Measurements from ENCODE around the gene PTPRG.

DNA sequence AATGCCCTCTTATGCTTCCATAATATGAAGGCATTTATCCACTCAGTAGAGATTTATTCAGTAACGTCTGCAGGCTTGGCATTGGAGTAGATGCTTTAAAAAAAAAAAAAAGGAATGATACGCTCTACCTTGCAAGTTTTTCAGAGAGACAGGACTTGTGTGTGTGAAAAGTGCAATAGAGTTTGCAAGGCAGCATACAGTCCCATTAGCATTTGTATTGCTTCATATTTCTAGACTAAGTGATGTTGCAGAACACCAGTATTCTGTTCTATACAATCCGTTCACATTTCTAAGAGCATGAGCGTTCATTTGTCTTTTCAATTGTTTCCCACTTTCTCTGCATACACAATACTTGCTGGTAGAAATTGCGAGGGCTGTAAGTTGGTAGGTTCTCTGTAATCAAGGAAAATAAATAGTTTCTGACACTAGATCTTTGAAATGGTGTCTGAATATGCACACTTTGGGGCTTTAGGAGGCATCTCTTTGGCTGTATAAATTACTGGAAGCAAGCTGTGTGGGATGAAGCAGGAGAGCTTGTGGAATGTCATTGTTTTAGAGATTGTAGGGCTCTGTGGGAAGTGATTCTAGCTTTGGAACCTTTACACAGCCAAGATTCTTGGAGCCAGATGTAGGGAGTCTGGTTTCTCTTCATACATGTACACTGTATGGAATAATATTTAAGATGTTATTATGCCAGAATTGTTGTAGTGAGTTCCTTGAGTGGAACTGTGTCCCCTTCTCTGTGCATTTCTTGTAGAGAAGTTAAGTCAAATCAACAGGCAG lies 549.3 kb downstream of the PTPRG start:
- TF ChIP-seq, protein P1, sequence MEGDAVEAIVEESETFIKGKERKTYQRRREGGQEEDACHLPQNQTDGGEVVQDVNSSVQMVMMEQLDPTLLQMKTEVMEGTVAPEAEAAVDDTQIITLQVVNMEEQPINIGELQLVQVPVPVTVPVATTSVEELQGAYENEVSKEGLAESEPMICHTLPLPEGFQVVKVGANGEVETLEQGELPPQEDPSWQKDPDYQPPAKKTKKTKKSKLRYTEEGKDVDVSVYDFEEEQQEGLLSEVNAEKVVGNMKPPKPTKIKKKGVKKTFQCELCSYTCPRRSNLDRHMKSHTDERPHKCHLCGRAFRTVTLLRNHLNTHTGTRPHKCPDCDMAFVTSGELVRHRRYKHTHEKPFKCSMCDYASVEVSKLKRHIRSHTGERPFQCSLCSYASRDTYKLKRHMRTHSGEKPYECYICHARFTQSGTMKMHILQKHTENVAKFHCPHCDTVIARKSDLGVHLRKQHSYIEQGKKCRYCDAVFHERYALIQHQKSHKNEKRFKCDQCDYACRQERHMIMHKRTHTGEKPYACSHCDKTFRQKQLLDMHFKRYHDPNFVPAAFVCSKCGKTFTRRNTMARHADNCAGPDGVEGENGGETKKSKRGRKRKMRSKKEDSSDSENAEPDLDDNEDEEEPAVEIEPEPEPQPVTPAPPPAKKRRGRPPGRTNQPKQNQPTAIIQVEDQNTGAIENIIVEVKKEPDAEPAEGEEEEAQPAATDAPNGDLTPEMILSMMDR (optimal IDR thresholded peaks at IDR 0.05 in 1 of 3, IDR thresholded peaks at IDR 0.05 in 1 of 3, conservative IDR thresholded peaks at IDR 0.05 in 1 of 3; ENCODE audit: extremely low read depth in 1 of 3, insufficient read depth in 2 of 3, low read length in 3 of 3): no peak
- TF ChIP-seq EZH2 (IDR thresholded peaks at IDR 0.05; ENCODE audit: low read length): no peak

Data from keratinocyte (primary cell).